SHP77 treated with DMSO at 0.1 percent for 48 hours (cell line): ENCODE data around the gene SSBP2.
"Not testable (repeated sequence)": the region's sequence is repeated elsewhere in the genome, so short reads cannot be mapped to it uniquely, and the experiment has no call there.

Source experiments
- DNase-seq: peaks from one replicate; lab custom pipeline; 2025; lab: John Stamatoyannopoulos, UW

SSBP2 gene

DNA sequence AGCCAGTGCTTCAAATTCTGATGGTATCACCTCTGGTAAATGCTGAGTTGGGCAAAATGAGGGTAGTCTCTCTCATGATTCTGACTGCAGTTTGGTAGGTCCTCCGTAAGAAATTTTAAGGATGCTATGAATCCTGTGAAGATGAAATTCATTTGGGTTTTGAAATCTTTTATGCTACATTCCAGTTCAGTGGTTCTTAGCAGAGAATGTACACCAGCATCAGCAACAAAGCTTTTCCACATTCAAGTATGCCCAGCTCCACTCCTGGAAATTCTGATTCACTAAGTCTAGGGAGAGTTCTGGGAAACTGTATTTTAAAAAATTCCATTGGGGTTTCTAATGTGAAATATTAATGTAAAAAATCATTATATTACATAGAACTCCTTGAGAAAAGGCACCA, 323.3 kb downstream of the SSBP2 start:
- no peak for DNase-seq

DNA sequence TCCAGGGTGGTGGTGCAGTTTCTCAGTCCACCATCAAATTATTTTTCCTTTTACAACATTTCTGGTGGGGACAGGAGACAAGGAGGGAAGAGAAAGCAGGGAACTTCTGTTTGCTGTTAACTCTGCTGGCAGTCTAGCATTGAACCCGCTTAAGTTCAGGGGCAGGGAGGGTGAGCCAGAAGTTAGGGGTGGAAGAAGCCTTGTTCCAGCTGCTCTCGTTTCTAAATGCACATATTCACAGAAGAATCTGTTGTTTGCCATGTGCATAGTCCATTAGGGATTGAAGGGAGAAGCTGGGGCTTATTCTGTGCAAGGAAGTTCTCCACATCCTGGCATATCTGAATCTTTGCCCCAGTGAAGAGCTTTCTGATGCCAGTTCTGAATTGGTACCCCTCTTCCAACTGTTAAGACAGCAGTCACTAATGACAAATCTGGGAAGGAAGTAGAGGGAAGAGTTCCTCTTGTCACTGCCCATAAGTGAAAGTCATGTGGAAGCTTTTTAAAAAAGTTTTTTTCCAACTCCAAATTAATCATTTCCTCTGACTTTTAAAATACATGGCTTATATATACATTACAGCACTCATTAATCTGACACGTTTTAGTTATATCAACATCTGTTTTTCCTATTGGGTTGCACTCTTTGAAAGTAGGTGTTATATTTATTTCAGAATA, 324.4 kb downstream of the SSBP2 start:
- no peak for DNase-seq

GRCh38 chr5:81425569-81425968, 325.3 kb downstream of the SSBP2 start:
- DNase-seq = peak; percentile 15

- no peak for DNase-seq
Observed at GRCh38 chr5:81424728-81425127, 326.2 kb downstream of the SSBP2 start.

DNA sequence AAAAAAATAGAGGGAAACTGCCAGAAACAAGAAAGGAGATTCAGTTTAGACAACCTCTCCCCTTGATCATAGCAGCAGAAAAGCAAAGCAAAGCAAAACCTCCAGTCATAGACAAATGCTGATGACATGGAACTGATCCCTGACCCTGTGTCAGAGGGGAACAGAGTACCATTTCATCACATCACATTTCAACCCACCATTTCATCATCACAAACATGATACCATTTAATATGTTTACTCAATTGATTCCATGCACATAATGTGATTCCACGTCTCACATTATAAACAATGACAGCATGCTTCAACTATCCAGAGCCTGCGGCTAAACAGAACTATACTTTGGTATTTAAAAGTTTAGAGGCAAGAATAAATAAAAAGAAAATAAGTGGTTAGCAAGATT, 328.2 kb downstream of the SSBP2 start:
- no peak for DNase-seq

DNA sequence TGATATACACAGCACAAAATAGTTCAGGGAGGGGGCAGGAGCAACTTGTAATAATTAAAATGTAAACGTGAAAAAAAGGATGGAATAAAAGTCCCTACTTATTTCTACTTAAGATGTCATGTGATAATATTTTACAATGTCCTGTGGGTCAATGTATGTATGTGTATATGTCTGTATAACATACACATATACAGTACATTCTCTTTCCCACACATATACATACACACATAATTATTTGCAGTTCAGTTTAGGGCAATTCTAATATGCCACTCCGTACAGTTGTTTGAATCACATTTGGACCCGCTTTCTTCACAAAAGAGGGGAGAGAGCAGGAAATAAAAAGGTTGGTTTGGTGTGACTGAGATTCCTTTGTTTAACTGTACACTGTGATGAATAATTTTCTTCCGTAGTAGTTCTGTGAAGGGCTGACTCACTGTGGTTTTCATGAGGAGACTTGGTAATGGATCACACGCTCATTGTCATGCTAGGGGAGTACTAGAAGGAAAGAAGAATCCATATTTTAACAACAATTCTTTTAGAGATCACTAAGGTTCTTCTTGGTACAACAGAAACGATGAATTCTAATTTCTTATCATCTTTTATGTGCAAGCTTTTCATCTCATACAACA, 330.7 kb downstream of the SSBP2 start:
- no peak for DNase-seq

DNA sequence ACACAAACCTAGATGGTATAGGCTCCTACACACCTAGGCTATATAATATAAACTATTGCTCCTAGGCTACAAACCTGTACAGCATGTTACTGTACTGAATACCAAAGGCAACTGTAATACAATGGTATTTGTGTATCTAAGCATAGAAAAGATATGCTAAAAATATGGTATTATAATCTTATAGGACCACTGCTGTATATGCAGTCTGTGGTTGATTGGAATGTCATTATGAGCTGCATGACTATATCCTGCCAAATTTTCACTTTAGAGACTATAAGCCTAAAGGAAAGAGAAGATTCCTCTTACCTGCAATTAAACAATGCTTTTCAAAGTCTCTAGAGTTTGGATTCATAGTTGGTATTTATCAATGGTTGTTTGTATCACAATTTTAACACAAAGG, 332.3 kb downstream of the SSBP2 start:
- no peak for DNase-seq

DNA sequence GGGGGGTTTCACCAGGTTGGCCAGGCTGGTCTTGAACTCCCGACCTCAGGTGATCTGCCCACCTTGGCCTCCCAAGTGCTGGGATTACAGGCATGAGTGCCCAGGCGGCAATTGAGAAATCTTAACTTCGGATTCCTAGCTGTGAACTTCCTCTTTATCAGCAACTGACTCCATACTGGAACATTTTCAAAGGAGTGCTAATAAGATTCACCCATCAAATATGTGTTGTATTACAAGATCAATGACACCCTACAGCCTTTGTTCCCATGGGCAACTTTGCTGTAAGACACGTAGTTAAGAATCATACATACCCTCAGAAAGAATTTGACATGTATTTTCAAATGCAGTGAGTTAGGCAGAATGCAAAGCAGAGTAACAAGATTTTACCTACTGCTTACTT, 333.8 kb downstream of the SSBP2 start:
- DNase-seq = no peak

DNA sequence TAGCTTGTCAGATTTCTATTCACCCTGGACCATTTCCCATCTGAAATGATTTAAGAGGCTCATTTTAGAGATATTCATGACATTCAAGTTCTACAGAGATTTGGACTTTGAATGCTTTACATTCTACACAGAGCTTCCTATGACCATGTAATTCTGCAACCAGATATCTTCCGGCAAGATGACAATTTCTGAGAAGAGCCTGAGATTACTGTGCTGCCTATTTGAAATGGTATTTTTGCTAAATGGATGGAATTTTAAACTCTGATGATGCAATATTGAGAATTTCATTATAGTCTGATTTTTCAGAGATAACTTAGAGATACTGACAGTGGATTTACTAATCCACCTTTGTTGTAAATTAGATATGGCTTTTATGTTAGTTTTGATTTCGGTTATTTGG, 341.0 kb downstream of the SSBP2 start:
- no peak for DNase-seq

GRCh38 chr5:81409361-81409760, 341.5 kb downstream of the SSBP2 start:
- no peak for DNase-seq

DNA sequence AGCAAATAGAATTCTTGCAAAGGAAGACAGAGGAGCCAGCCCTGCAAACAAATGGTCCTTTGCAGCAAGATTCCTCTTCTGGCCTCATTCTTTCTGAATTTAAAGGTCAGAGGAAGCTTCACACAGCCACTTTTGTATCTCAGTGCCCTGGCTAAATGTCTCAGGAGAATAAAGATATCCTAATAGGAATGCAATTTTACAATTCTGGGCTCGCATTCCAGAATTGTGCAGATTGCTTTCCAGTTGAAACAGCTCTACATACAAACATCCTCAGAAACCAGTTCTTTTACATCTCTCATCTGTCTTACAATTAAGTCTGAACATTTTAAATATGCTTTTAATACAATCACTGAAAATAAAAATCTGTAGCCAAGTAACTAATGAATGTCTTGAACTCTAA, 342.4 kb downstream of the SSBP2 start:
- no peak for DNase-seq

GRCh38 chr5:81407811-81408210, 343.1 kb downstream of the SSBP2 start:
- DNase-seq = not testable (repeated sequence)

DNA sequence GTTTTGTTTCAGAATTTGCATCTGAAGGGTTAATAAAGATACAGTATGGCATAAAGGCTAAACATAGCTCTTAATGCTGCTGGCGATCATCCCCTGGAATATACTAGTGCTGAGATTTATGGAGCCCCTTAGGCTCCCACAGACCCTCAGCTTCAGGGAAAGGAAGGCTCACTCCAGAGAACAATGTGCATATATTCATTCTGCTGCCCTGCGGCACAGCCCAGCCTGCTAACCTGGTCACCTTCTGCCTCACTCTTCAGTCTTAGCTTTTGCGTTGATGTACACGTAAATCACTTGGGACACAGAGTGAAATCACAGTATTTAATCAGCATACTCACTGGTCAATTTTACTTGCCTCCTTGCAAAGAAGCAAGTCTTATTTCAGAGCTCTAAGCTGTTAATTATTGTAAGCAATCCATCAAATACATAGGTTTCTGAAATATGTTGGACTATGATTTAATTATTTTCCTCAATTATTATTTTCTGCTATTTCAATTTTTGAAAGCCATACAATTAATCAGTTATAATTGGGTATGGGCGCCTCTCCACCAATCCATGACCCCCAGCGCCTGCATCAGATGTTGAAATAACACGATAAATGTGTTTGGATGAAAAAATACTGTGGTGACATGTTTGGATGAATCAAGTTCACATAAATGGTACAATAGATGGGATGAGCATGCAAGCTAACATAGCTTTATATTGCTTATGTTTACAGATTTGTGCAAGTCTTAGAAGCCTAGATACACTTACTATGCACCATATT, 345.6 kb downstream of the SSBP2 start:
- DNase-seq = no peak

- DNase-seq = no peak
Observed at GRCh38 chr5:81402192-81402930, 348.5 kb downstream of the SSBP2 start.

DNA sequence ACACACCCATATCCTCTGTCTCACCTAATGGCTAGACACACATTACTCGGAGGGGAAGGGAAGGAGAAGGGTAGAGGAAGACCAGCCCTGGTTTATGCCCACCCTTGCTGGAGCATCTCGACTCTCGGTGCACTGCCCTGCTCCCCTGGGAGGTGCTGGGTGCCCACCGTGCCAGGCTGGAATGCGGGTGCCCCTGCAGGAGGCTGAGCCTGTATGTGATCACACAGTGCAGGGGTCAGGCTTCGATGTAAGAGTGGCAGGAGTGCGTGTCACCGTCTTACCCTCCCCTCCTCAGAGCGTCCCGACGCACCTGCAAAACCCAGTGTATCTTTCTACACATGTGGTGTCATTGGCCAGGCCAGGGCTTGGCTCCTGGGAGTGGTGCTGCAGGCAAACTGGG, 349.6 kb downstream of the SSBP2 start:
- DNase-seq = no peak

DNA sequence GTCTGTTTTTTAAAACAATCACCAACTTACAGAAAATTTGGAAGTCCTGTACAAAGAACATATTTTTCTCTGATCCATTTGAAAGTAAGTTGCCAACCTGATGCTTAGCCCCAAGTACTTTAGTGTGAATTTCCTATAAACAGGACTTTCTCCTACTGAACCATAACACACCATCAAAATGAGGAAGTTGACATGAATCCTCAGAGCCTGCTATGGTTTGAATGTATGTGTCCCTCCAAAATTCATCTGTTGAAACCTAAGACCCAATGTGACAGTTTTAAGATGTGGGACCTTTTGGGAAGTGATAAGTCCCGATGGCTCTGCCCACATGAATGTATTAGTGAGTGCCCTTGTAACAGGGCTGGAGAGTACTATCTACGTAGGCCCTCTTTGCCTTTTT, 350.5 kb downstream of the SSBP2 start:
- no peak for DNase-seq

DNA sequence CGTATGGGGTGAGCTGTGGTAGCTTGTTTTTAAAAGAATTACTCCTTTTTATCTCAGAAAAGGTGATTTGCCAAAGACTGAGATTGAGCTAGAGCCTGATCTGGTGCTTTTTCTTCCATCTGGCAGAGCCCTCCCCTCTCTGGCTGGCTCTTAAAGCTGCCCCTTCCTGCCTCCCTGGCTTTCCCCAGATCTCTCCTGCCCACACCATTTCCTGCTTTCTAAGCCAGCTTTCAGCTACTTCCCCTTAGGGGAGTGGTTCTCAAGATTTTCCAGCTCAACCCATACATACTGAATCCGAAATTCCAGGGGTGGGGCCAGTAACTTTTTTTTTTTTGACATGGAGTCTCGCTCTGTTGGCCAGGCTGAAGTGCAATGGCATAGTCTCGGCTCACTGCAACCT, 352.2 kb downstream of the SSBP2 start:
- no peak for DNase-seq

- DNase-seq = no peak
Observed at GRCh38 chr5:81397176-81397575, 353.7 kb downstream of the SSBP2 start.

- DNase-seq = no peak
Observed at GRCh38 chr5:81395262-81395661, 355.6 kb downstream of the SSBP2 start.

DNA sequence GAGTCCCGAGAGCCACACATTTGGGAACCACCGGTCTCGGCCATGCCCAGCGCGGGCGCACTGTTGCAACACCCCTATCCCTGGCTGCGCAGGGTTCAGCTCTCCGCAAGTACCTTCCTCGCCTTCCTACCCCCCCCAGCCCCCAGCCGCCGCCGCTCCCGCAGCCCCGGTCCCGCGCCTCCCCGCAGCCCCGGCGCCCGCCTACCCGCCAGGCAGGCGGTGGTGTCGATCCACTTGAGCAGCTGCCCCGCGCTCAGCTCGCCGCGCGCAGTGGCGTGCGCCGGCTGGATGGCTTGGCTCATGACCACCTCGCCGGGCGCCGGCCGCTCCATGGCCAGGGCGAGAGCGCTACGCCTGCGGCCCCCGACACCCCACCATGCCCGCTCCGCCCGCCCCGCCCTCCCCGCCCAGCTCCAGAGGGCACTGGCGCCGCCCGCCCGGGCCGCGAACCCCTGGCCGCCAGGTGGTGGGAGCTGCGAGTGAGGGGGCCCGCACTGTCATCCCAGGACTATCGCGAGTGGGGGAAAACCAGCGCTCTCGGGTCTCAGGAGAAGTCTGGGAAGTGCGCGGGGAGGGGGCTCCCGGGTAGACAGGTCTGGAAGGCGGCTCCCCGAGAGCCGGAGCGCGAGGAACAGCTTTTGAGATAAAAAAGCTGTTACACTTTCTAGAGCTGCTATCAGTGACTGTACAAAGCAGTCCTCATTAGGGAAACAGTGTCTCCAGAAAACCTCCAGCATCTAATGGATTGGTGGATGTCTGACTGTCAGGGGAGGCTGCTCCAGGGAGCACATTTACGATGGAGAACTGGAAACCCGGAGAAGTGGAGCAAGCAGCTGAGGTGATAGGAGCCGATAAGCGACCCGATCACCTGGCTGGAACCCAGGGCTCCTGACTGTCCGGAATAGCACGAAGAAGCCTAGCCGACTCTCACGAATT, 356.8 kb downstream of the SSBP2 start, which contains the start of gene ACOT12:
Gene ACOT12 (minus strand): TSS at position 352 of the 936 bp plus-strand sequence. CDS start 20 bp downstream, at position 332.
- DNase-seq = no peak

DNA sequence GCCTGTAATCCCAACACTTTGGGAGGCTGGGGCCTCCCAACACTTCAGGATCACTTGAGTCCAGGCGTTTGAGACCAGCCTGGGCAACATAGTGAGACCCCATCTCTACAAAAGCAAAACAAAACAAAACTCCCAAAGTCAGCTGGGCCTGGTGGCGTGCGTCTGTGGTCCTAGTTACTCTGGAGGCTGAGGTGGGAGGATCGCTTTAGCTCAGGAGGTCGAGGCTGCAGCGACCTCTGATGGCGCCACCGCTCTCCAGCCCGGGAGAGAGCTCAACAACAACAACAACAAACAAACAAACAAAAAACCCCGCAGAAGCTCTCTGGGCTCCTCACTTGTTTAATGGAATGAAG, 357.5 kb downstream of the SSBP2 start:
- no peak for DNase-seq
